Stomach (tissue), 9 donors: Measurements from ENCODE around the gene FBXL16. TPM values are rescaled to one million over a fixed set of nuclear protein-coding genes. Genes with fewer than 3 reads are reported as not detected.
A peak's percentile ranks its signal among the peaks of the same experiment; 100 is the strongest.

Experiments
- DNase-seq, 2 donors: peaks; one replicate each; pipeline versions ENCODE4 v3.0.0 to v3.0.0-alpha.2; 2013 to 2019
- H3K27ac ChIP-seq, 5 donors: fragments of 200-600 bp in 4 of 5; sonication (generic) in 4 of 5; one replicate each; pipeline ENCODE4 v1.5.1; 2013 to 2019; ENCODE audit warnings: mild to moderate bottlenecking in 1 of 5, moderate library complexity in 1 of 5
- H3K27me3 ChIP-seq, 3 donors: fragments of 200-600 bp; sonication (generic); one replicate each; pipeline ENCODE4 v1.5.1; 2017 to 2019; ENCODE audit warnings: mixed run types in 1 of 3
- H3K36me3 ChIP-seq, 4 donors: fragments of 200-600 bp; sonication (generic); 1 replicate in 3 of 4; 2 replicates in 1 of 4; pipeline ENCODE4 v1.5.1; 2016 to 2019
- H3K4me1 ChIP-seq, 4 donors: fragments of 200-600 bp; sonication (generic); one replicate each; pipeline ENCODE4 v1.5.1; 2016 to 2019
- H3K4me3 ChIP-seq, 4 donors: fragments of 200-600 bp; sonication (generic) in 3 of 4; one replicate each; pipeline ENCODE4 v1.5.1; 2016 to 2019; ENCODE audit warnings: mild to moderate bottlenecking in 1 of 4
- H3K9me3 ChIP-seq, 4 donors: fragments of 200-600 bp; sonication (generic); one replicate each; pipeline ENCODE4 v1.5.1; 2016 to 2019
- CTCF ChIP-seq, 7 experiments: fragments of 450-650 bp in 4 of 7; fragments of 200-600 bp in 3 of 7; sonication (generic) in 3 of 7; IDR thresholded peaks; one replicate each; pipeline ENCODE4 v1.5.1; 2016 to 2019; ENCODE audit warnings: antibody characterized with exemption in 7 of 7, control low read depth in 2 of 7, mild to moderate bottlenecking in 1 of 7
- EP300 ChIP-seq: sonication (generic); formaldehyde crosslinking; IDR thresholded peaks from one replicate; pipeline ENCODE4 v1.6.1; 2017; ENCODE audit warnings: antibody characterized with exemption
- POLR2A ChIP-seq, 4 donors: fragments of 450-650 bp; IDR thresholded peaks; one replicate each; pipeline ENCODE4 v1.6.1; 2016; ENCODE audit warnings: antibody characterized with exemption in 4 of 4, control low read depth in 2 of 4, mild to moderate bottlenecking in 1 of 4, moderate library complexity in 1 of 4
- POLR2AphosphoS5 ChIP-seq, 3 donors: sonication (generic); formaldehyde crosslinking; IDR thresholded peaks; one replicate each; pipeline ENCODE4 v1.6.1; 2016; ENCODE audit warnings: antibody characterized with exemption in 3 of 3
- WGBS, 5 donors: extraction: QIAGEN DNeasy Blood & Tissue Kit in 3 of 5; methylation state at CpG; one replicate each; pipeline versions ENCODE4 v1.1.5 to v1.1.7; 2013 to 2018; 5-methylcytosine and 5-hydroxymethylcytosine counted together
- intact Hi-C: fragments of 100-400 bp; cut with DNase I; formaldehyde crosslinking; loops from one replicate; pipeline ENCODE4 v1.15.1; 2023; ENCODE audit warnings: low total_unique reads
- polyA plus RNA-seq, 3 donors: library from polyadenylated mRNA; stranded (reverse); fragments of 200-250 nt; gene quantifications; one replicate each; pipeline ENCODE4 v1.2.3, GENCODE V29; 2013
- total RNA-seq, 5 donors: library from RNA; depleted of rRNA; stranded (reverse); fragments of >200 nt; gene quantifications; one replicate each; pipeline versions ENCODE4 v1.1.0 to v1.2.3, GENCODE V29; 2014 to 2016
- donor health status: healthy with polysubstance abuse.
- donor health status: Bipolar disorder and iron deficiency.
- donor health status: healthy.

FBXL16 gene
- total and polyA plus RNA-seq, 8 donors = 0.37 to 3.6 (median 0.72) TPM; not detected in 3

GRCh38 chr16:741986-742629, 36.5 kb upstream of the FBXL16 start:
- intact Hi-C loops = no loop called here

GRCh38 chr16:740764-741505, 35.3 kb upstream of the FBXL16 start, which contains the start of gene CIAO3:
Gene CIAO3, minus strand, starts transcription at chr16:740997. Its CDS starts 12 bp downstream, at chr16:740985.
- Histone ChIP-seq H3K27me3 (peaks cover 0 to 33% (median 0%) of the 10 kb centered on the region in 3 donors), H3K4me3 (peak within 1 kb of the TSS; percentile 77 to 97 (median 92)), H3K4me1 (peaks cover 10 to 28% (median 20%) of the 10 kb centered on the region in 4 donors), H3K9me3 (no peaks in the 10 kb centered on the region), H3K36me3 (peaks cover 21 to 35% (median 29%) of the 10 kb centered on the region in 4 donors), H3K27ac (peak within 1 kb of the TSS; percentile 81 to 90 (median 85))
- peak in 1 of 4 donors; percentile 26 for TF ChIP-seq POLR2A (IDR thresholded peaks at IDR 0.05)
- peak in 5 of 7 experiments; percentile 88 to 97 (median 94) for TF ChIP-seq CTCF (IDR thresholded peaks at IDR 0.05)
- TF ChIP-seq EP300 = no peak
- peak; percentile 99 for TF ChIP-seq POLR2AphosphoS5 (IDR thresholded peaks at IDR 0.05)
- WGBS, 5 donors = 0 to 1% (median 1%) methylated on average over 28 to 79 of the region's 79 CpGs
- DNase-seq = peak; percentile 91 to 96
- intact Hi-C loops = no loop called here

More at GRCh38 chr16:741986-742629, 36.5 kb upstream of the FBXL16 start:
- Histone ChIP-seq H3K9me3 (no peaks in the 10 kb centered on the region), H3K27me3 (peaks cover 0 to 33% (median 0%) of the 10 kb centered on the region in 3 donors), H3K36me3 (peaks cover 10 to 23% (median 18%) of the 10 kb centered on the region in 4 donors), H3K4me1 (peaks cover 10 to 28% (median 20%) of the 10 kb centered on the region in 4 donors), H3K4me3 (no peak overlapping the region), H3K27ac (no peak overlapping the region)
- no peak for DNase-seq
- WGBS, 5 donors = 83 to 92% (median 90%) methylated on average over 12 to 15 of the region's 15 CpGs
- no peak for TF ChIP-seq EP300
- no peak for TF ChIP-seq CTCF (IDR thresholded peaks at IDR 0.05)
- TF ChIP-seq POLR2AphosphoS5 (IDR thresholded peaks at IDR 0.05) = no peak
- no peak for TF ChIP-seq POLR2A (IDR thresholded peaks at IDR 0.05)

GRCh38 chr16:740459-740763, 34.8 kb upstream of the FBXL16 start:
- peak overlapping the region; percentile 65 to 87 (median 84) for H3K27ac ChIP-seq
- H3K36me3 ChIP-seq = peaks cover 26 to 40% (median 35%) of the 10 kb centered on the region in 4 donors
- peaks cover 0 to 33% (median 0%) of the 10 kb centered on the region in 3 donors for H3K27me3 ChIP-seq
- no peaks in the 10 kb centered on the region for H3K9me3 ChIP-seq
- no peak for DNase-seq
- WGBS, 5 donors = 0 to 1% (median 1%) methylated on average over 14 to 22 of the region's 22 CpGs; no CpG with 5 or more reads in 1 of the 5 donors
- intact Hi-C loops = no loop called here
- H3K4me1 ChIP-seq = peaks cover 10 to 28% (median 20%) of the 10 kb centered on the region in 4 donors
- peak overlapping the region; percentile 77 to 97 (median 92) for H3K4me3 ChIP-seq
- TF ChIP-seq POLR2A (IDR thresholded peaks at IDR 0.05) (no peak), EP300 (no peak), CTCF (IDR thresholded peaks at IDR 0.05) (no peak), POLR2AphosphoS5 (IDR thresholded peaks at IDR 0.05) (no peak)
